IMR-90 (cell line): Measurements from ENCODE around the gene SCAF1. TPM values are rescaled to one million over a fixed set of nuclear protein-coding genes. Genes with fewer than 3 reads are reported as not detected.

Experiments used
- ATAC-seq: fragments of 200-7000 bp; cut with Tn5 transposase; 2 replicates; pipeline ENCODE4 v1.9.1; 2020; ENCODE audit warnings: low read depth, mild to moderate bottlenecking, moderate library complexity
- BruUV-seq: library from RNA; stranded (reverse); fragments of 400-500 nt; replicated peaks from 2 replicates; lab custom pipeline; 2021; lab: Mats Ljungman, UMichigan
- CTCF ChIA-PET: fragments of 300-600 bp; formaldehyde crosslinking; extraction: SDS; loops from one replicate; lab custom pipeline; 2021; ENCODE audit warnings: antibody characterized with exemption; lab: Yijun Ruan, JAX
- POLR2A ChIA-PET: fragments of 300-600 bp; sonication (Branson Sonifier 250); formaldehyde crosslinking; loops from one replicate; lab custom pipeline; 2022; ENCODE audit warnings: antibody characterized with exemption; ENCODE audit not compliant: unreplicated experiment; lab: Charles Lee
- DNase-seq: peaks from one replicate; pipeline ENCODE4 v3.0.0; 2013
- H2AFZ ChIP-seq: replicated peaks from 2 replicates; pipeline ENCODE3; 2013; ENCODE audit warnings: low read length, mild to moderate bottlenecking; ENCODE audit not compliant: poor library complexity
- H2AK5ac ChIP-seq: 2 replicates; pipeline ENCODE4 v1.6.1; 2013; ENCODE audit warnings: low read depth, low read length, inconsistent platforms
- H2AK9ac ChIP-seq: replicated peaks from 2 replicates; pipeline ENCODE3; 2013; ENCODE audit warnings: mild to moderate bottlenecking, low read depth, low read length, moderate library complexity; ENCODE audit not compliant: poor library complexity
- H2BK120ac ChIP-seq: 2 replicates; pipeline ENCODE4 v1.6.1; 2013; ENCODE audit warnings: low read depth, low read length, inconsistent platforms
- H2BK15ac ChIP-seq: 3 replicates; pipeline ENCODE4 v1.6.1; 2013; ENCODE audit warnings: low read depth, low read length, inconsistent platforms
- H2BK20ac ChIP-seq: 2 replicates; pipeline ENCODE4 v1.6.1; 2013; ENCODE audit warnings: low read depth, mild to moderate bottlenecking, inconsistent platforms, low read length, moderate library complexity
- H2BK5ac ChIP-seq: 2 replicates; pipeline ENCODE4 v1.6.1; 2013; ENCODE audit warnings: mild to moderate bottlenecking, low read depth, low read length, inconsistent platforms; ENCODE audit not compliant: poor library complexity, severe bottlenecking
- H3K14ac ChIP-seq: replicated peaks from 2 replicates; pipeline ENCODE4 v1.6.1; 2013; ENCODE audit warnings: low read depth, low read length, inconsistent platforms
- H3K18ac ChIP-seq: 2 replicates; pipeline ENCODE4 v1.6.1; 2013; ENCODE audit warnings: low read depth, low read length, control low read depth
- H3K23ac ChIP-seq: 2 replicates; pipeline ENCODE4 v1.6.1; 2013; ENCODE audit warnings: low read depth, low read length, inconsistent platforms
- H3K27ac ChIP-seq: 2 replicates; pipeline ENCODE4 v1.5.1; 2013; ENCODE audit warnings: mild to moderate bottlenecking, control low read depth, low read length; ENCODE audit not compliant: insufficient read depth
- H3K27me3 ChIP-seq: 2 replicates; pipeline ENCODE4 v1.6.1; 2013; ENCODE audit warnings: low read length; ENCODE audit not compliant: control insufficient read depth, insufficient read depth
- H3K36me3 ChIP-seq: 2 replicates; pipeline ENCODE4 v1.6.1; 2013; ENCODE audit warnings: low read length, mixed read lengths; ENCODE audit not compliant: control insufficient read depth, insufficient read depth
- H3K4ac ChIP-seq: 2 replicates; pipeline ENCODE4 v1.6.1; 2013; ENCODE audit warnings: low read depth, low read length, inconsistent platforms
- H3K4me1 ChIP-seq: 2 replicates; pipeline ENCODE4 v1.6.1; 2013; ENCODE audit warnings: low read length, mixed read lengths; ENCODE audit not compliant: control insufficient read depth, insufficient read depth
- H3K4me2 ChIP-seq: 2 replicates; pipeline ENCODE4 v1.6.1; 2013; ENCODE audit warnings: low read depth, mild to moderate bottlenecking, control low read depth, low read length, moderate library complexity
- H3K4me3 ChIP-seq: 2 replicates; pipeline ENCODE4 v1.5.1; 2013; ENCODE audit warnings: low read depth, mild to moderate bottlenecking, control low read depth, low read length, moderate library complexity; ENCODE audit not compliant: insufficient read depth
- H3K56ac ChIP-seq: 2 replicates; pipeline ENCODE4 v1.6.1; 2013; ENCODE audit warnings: low read length, inconsistent platforms; ENCODE audit not compliant: insufficient read depth; ENCODE audit errors: extremely low read depth
- H3K79me1 ChIP-seq, 2 experiments: 2 replicates each; pipeline ENCODE4 v1.6.1; 2013; ENCODE audit warnings: low read length in 2 of 2, inconsistent platforms in 1 of 2, low read depth in 1 of 2
- H3K9ac ChIP-seq: 2 replicates; pipeline ENCODE4 v1.6.1; 2013; ENCODE audit warnings: low read depth, low read length, control low read depth
- H3K9me1 ChIP-seq: 2 replicates; pipeline ENCODE4 v1.6.1; 2013; ENCODE audit warnings: low read length, inconsistent platforms; ENCODE audit not compliant: insufficient read depth
- H3K9me3 ChIP-seq: 2 replicates; pipeline ENCODE4 v1.6.1; 2013; ENCODE audit warnings: low read length; ENCODE audit not compliant: control insufficient read depth, insufficient read depth
- H4K20me1 ChIP-seq: 2 replicates; pipeline ENCODE4 v1.6.1; 2013; ENCODE audit warnings: low read length, inconsistent platforms; ENCODE audit not compliant: insufficient read depth
- H4K5ac ChIP-seq: 2 replicates; pipeline ENCODE4 v1.6.1; 2013; ENCODE audit warnings: mild to moderate bottlenecking, low read depth, low read length, control low read depth
- H4K8ac ChIP-seq, 2 experiments: 2 replicates each; pipeline ENCODE4 v1.6.1; 2013; ENCODE audit warnings: low read depth in 2 of 2, low read length in 2 of 2, control low read depth in 1 of 2, inconsistent platforms in 1 of 2
- H4K91ac ChIP-seq: 2 replicates; pipeline ENCODE4 v1.6.1; 2013; ENCODE audit warnings: low read depth, low read length, inconsistent platforms; ENCODE audit not compliant: insufficient read depth
- MAFK ChIP-seq: IDR thresholded peaks from 2 replicates; pipeline ENCODE4 v1.6.1; 2012; ENCODE audit warnings: low read depth, low read length, improper control_type of control experiment
- MAZ ChIP-seq: IDR thresholded peaks from 2 replicates; pipeline ENCODE4 v1.6.1; 2012; ENCODE audit warnings: low read depth, mild to moderate bottlenecking, low read length, improper control_type of control experiment, moderate library complexity, borderline replicate concordance
- RFX5 ChIP-seq: IDR thresholded peaks from 2 replicates; pipeline ENCODE4 v1.8.0; 2012; ENCODE audit warnings: low read depth, mild to moderate bottlenecking, low read length, moderate library complexity
- WGBS, 2 experiments: methylation state at CpG; one replicate each; pipeline versions ENCODE4 v1.1.5 to v1.1.7; 2013; ENCODE audit warnings: missing lambda C conversion rate in 2 of 2; ENCODE audit not compliant: insufficient read length in 1 of 2; ENCODE audit errors: extremely low coverage in 2 of 2; 5-methylcytosine and 5-hydroxymethylcytosine counted together
- dilution Hi-C: fragments of 300-500 bp; cut with HindIII; formaldehyde crosslinking; loops from one replicate; pipeline ENCODE4 v1.14.3; 2018; ENCODE audit warnings: low sequenced_read_pairs; ENCODE audit not compliant: unreplicated experiment
- in situ Hi-C: fragments of 300-500 bp; cut with MboI; formaldehyde crosslinking; loops from 3 replicates; pipeline ENCODE4 v1.14.3; 2019; ENCODE audit warnings: low sequenced_read_pairs, inconsistent platforms, mixed read lengths
- intact Hi-C: fragments of 100-400 bp; cut with micrococcal nuclease; formaldehyde crosslinking; loops from 2 replicates; pipeline ENCODE4 v1.10.0; 2022
- polyA plus RNA-seq, 3 experiments: library from polyadenylated mRNA; depleted of rRNA; stranded (reverse); fragments of >200 nt; gene quantifications; 2 replicates each; pipeline ENCODE4 v1.2.3, GENCODE V29; 2012; ENCODE audit warnings: low replicate concordance in 1 of 3
- total RNA-seq: library from RNA; depleted of rRNA; stranded (reverse); fragments of >200 nt; gene quantifications from 2 replicates; pipeline ENCODE4 v1.2.3, GENCODE V29; 2012
- TF ChIP-seq, protein P1 (sequence below): fragments of 150-350 bp; IDR thresholded peaks from 2 replicates; pipeline ENCODE4 v1.6.1; 2017; ENCODE audit warnings: mild to moderate bottlenecking, antibody characterized with exemption, low read length, low read depth

SCAF1 gene
- total and polyA plus RNA-seq, 2 of the 4 experiments (the other 2 are of a cell fraction) = 2.2 to 14.8 TPM

- Histone ChIP-seq H4K20me1 (peaks cover 47% of the 10 kb centered on the region), H3K27ac (no peak overlapping the region), H3K36me3 (peaks cover 42% of the 10 kb centered on the region), H3K9me1 (0 out of 2 replicates have a peak, but pooled peaks cover 8% of the 10 kb centered on the region), H2BK5ac (no peak overlapping the region), H2AK9ac (no peak overlapping the region), H3K9ac (no peak overlapping the region), H4K5ac (no peak overlapping the region), H2BK15ac (no peak overlapping the region), H4K8ac (no peak overlapping the region), H2AK5ac (no peak overlapping the region), H3K4ac (no peak overlapping the region), H3K27me3 (no peaks in the 10 kb centered on the region), H3K9me3 (no peaks in the 10 kb centered on the region), H3K79me1 (peaks cover 49 to 74% of the 10 kb centered on the region in 2 experiments), H2BK120ac (no peak overlapping the region), H4K91ac (no peak overlapping the region), H3K23ac (no peak overlapping the region), H3K18ac (no peak overlapping the region), H3K4me3 (no peak overlapping the region), H3K56ac (no peak overlapping the region), H2AFZ (no peak overlapping the region), H3K14ac (no peak overlapping the region), H3K4me1 (0 out of 2 replicates have a peak, but pooled peaks cover 2% of the 10 kb centered on the region), H2BK20ac (no peak overlapping the region), H3K4me2 (no peak overlapping the region)
- ATAC-seq = no peak
- BruUV-seq = no TSS peak
- ChIA-PET POLR2A (no interaction called here), CTCF (no interaction called here)
- dilution Hi-C loops (no loop called here), intact Hi-C loops (no loop called here), in situ Hi-C loops (no loop called here)
- no peak for DNase-seq
- TF ChIP-seq RFX5 = no peak
- no peak for TF ChIP-seq MAFK
- TF ChIP-seq, protein P1, sequence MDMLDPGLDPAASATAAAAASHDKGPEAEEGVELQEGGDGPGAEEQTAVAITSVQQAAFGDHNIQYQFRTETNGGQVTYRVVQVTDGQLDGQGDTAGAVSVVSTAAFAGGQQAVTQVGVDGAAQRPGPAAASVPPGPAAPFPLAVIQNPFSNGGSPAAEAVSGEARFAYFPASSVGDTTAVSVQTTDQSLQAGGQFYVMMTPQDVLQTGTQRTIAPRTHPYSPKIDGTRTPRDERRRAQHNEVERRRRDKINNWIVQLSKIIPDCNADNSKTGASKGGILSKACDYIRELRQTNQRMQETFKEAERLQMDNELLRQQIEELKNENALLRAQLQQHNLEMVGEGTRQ = no peak
- no peak for TF ChIP-seq MAZ
- no CpG with 5 or more reads among the region's 17 CpGs for WGBS, 2 experiments
These were observed 4.6 kb downstream of the SCAF1 start for GRCh38 chr19:49646586-49646985.
